HCT116 (cell line): Measurements from ENCODE around the gene PIK3IP1. TPM values are rescaled to one million over a fixed set of nuclear protein-coding genes. Genes with fewer than 3 reads are reported as not detected.

Source experiments
- ATAC-seq: fragments of 200-7000 bp; cut with Tn5 transposase; 2 replicates; pipeline ENCODE4 v1.9.1; 2020; ENCODE audit warnings: mild to moderate bottlenecking, moderate library complexity
- BruUV-seq: library from RNA; stranded (reverse); fragments of 400-500 nt; replicated peaks from 2 replicates; lab custom pipeline; 2021; lab: Mats Ljungman, UMichigan
- CTCF ChIA-PET: fragments of 300-600 bp; sonication (Branson Sonifier 250); formaldehyde crosslinking; loops from one replicate; lab custom pipeline; 2021; ENCODE audit warnings: antibody characterized with exemption; lab: Charles Lee
- POLR2A ChIA-PET: fragments of 300-600, 350-600 bp; sonication (Branson Sonifier 250); formaldehyde crosslinking; loops from one replicate; lab custom pipeline; 2021; ENCODE audit warnings: antibody characterized with exemption; lab: Charles Lee
- RAD21 ChIA-PET, 2 experiments: fragments of 300-600 bp; sonication (Branson Sonifier 250); formaldehyde crosslinking; loops; one replicate each; lab custom pipeline; 2023; ENCODE audit warnings: low total read pairs in 2 of 2; ENCODE audit not compliant: uncharacterized antibody in 2 of 2, unreplicated experiment in 2 of 2, low non-redundant PET in 1 of 2; lab: Charles Lee
- DNase-seq: peaks from one replicate; pipeline ENCODE4 v3.0.0-alpha.2; 2010; ENCODE audit warnings: low read depth, low spot score
- H2AFZ ChIP-seq: fragments of 200-600 bp; shearing (Covaris generic), sonication (generic); 2 replicates; pipeline ENCODE4 v1.6.1; 2017; ENCODE audit warnings: low read depth, mixed run types, mixed read lengths, antibody characterized with exemption, low read length; ENCODE audit not compliant: poor library complexity, severe bottlenecking
- H3K27ac ChIP-seq: 2 replicates; pipeline ENCODE4 v1.5.1; 2012; ENCODE audit warnings: low read depth, low read length
- H3K27me3 ChIP-seq: fragments of 200-600 bp; sonication (generic); 2 replicates; pipeline ENCODE4 v1.6.1; 2016; ENCODE audit warnings: mixed run types, low read length, mixed read lengths; ENCODE audit not compliant: insufficient read depth
- H3K36me3 ChIP-seq, 2 experiments: fragments of 200-500 bp in 1 of 2; fragments of 200-600 bp in 1 of 2; sonication (Bioruptor generic) in 1 of 2; sonication (generic) in 1 of 2; 2 replicates each; pipeline versions ENCODE4 v1.5.1 to v1.6.1; 2014 to 2016; ENCODE audit warnings: low read length in 2 of 2, inconsistent platforms in 1 of 2, mixed read lengths in 1 of 2, mixed run types in 1 of 2; ENCODE audit not compliant: insufficient read depth in 2 of 2, control insufficient read depth in 1 of 2
- H3K4me1 ChIP-seq, 2 experiments: fragments of 200-600 bp in 1 of 2; sonication (generic) in 1 of 2; 2 replicates each; pipeline versions ENCODE4 v1.5.1 to v1.6.1; 2012 to 2017; ENCODE audit warnings: low read length in 2 of 2, inconsistent platforms in 1 of 2, mild to moderate bottlenecking in 1 of 2, mixed read lengths in 1 of 2, mixed run types in 1 of 2, moderate library complexity in 1 of 2; ENCODE audit not compliant: insufficient read depth in 2 of 2, control insufficient read depth in 1 of 2
- H3K4me2 ChIP-seq: fragments of 200-600 bp; sonication (generic); 2 replicates; pipeline ENCODE4 v1.6.1; 2017; ENCODE audit warnings: mixed run types, low read length, mixed read lengths
- H3K4me3 ChIP-seq, 2 experiments: fragments of 200-600 bp in 1 of 2; sonication (generic) in 1 of 2; replicated peaks in 1 of 2; 2 replicates each; pipeline ENCODE4 v1.5.1; 2011 to 2016; ENCODE audit warnings: low read length in 2 of 2, control low read depth in 1 of 2, low read depth in 1 of 2, mild to moderate bottlenecking in 1 of 2, mixed read lengths in 1 of 2, mixed run types in 1 of 2
- H3K79me2 ChIP-seq: fragments of 200-600 bp; sonication (generic); 2 replicates; pipeline ENCODE4 v1.6.1; 2017; ENCODE audit warnings: mild to moderate bottlenecking, mixed run types, low read length, moderate library complexity, mixed read lengths; ENCODE audit not compliant: insufficient read depth
- H3K9ac ChIP-seq: fragments of 200-600 bp; sonication (generic); 2 replicates; pipeline ENCODE4 v1.6.1; 2016; ENCODE audit warnings: low read length, mixed read lengths
- H3K9me2 ChIP-seq: fragments of 200-600 bp; sonication (generic), shearing (Covaris generic); 2 replicates; pipeline ENCODE4 v1.6.1; 2017; ENCODE audit warnings: mixed run types, mild to moderate bottlenecking, moderate library complexity; ENCODE audit not compliant: insufficient read depth
- H3K9me3 ChIP-seq, 2 experiments: fragments of 200-500 bp in 1 of 2; fragments of 200-600 bp in 1 of 2; sonication (Bioruptor generic) in 1 of 2; sonication (generic) in 1 of 2; 2 replicates each; pipeline ENCODE4 v1.6.1; 2014 to 2017; ENCODE audit warnings: low read length in 2 of 2, mixed read lengths in 2 of 2, inconsistent platforms in 1 of 2, low read depth in 1 of 2, mild to moderate bottlenecking in 1 of 2, mixed run types in 1 of 2, moderate library complexity in 1 of 2; ENCODE audit not compliant: control insufficient read depth in 1 of 2, insufficient read depth in 1 of 2
- H4K20me1 ChIP-seq: fragments of 200-600 bp; sonication (generic), shearing (Covaris generic); 2 replicates; pipeline ENCODE4 v1.6.1; 2017; ENCODE audit warnings: mixed run types, mild to moderate bottlenecking, moderate library complexity; ENCODE audit not compliant: insufficient read depth
- ATF3 ChIP-seq: IDR thresholded peaks from 2 replicates; pipeline ENCODE4 v1.6.1; 2012
- CBX3 ChIP-seq: IDR thresholded peaks from 2 replicates; pipeline ENCODE4 v1.6.1; 2012; ENCODE audit warnings: low read depth
- CEBPB ChIP-seq: IDR thresholded peaks from 2 replicates; pipeline ENCODE4 v1.6.1; 2012; ENCODE audit warnings: low read depth
- EGR1 ChIP-seq: IDR thresholded peaks from 2 replicates; pipeline ENCODE4 v1.6.1; 2012; ENCODE audit warnings: low read depth
- ELF1 ChIP-seq: IDR thresholded peaks from 2 replicates; pipeline ENCODE4 v1.6.1; 2012; ENCODE audit warnings: low read depth, borderline replicate concordance
- EZH2 ChIP-seq: fragments of 200-600 bp; sonication (generic); IDR thresholded peaks from 2 replicates; pipeline ENCODE4 v1.6.1; 2017; ENCODE audit warnings: antibody characterized with exemption, mixed run types
- EZH2phosphoT487 ChIP-seq: fragments of 200-600 bp; IDR thresholded peaks from 2 replicates; pipeline ENCODE4 v1.6.1; 2018; ENCODE audit warnings: antibody characterized with exemption, borderline replicate concordance
- FOSL1 ChIP-seq: IDR thresholded peaks from 2 replicates; pipeline ENCODE4 v1.6.1; 2012; ENCODE audit warnings: low read depth
- JUND ChIP-seq: IDR thresholded peaks from 2 replicates; pipeline ENCODE4 v1.6.1; 2012
- MAX ChIP-seq: IDR thresholded peaks from 2 replicates; pipeline ENCODE4 v1.6.1; 2012
- POLR2AphosphoS5 ChIP-seq: IDR thresholded peaks from 2 replicates; pipeline ENCODE4 v1.6.1; 2011; ENCODE audit warnings: mild to moderate bottlenecking, low read depth, low read length, moderate library complexity
- RAD21 ChIP-seq: IDR thresholded peaks from 2 replicates; pipeline ENCODE4 v1.6.1; 2012; ENCODE audit warnings: low read depth, mild to moderate bottlenecking
- REST ChIP-seq: IDR thresholded peaks from 2 replicates; pipeline ENCODE4 v1.6.1; 2012; ENCODE audit warnings: low read depth
- SIN3A ChIP-seq: IDR thresholded peaks from 2 replicates; pipeline ENCODE4 v1.6.1; 2012; ENCODE audit warnings: low read depth
- SP1 ChIP-seq: IDR thresholded peaks from 2 replicates; pipeline ENCODE4 v1.6.1; 2012; ENCODE audit warnings: low read depth
- SRF ChIP-seq: IDR thresholded peaks from 2 replicates; pipeline ENCODE4 v1.6.1; 2012; ENCODE audit warnings: low read depth
- TCF7L2 ChIP-seq: IDR thresholded peaks from 2 replicates; pipeline ENCODE4 v1.7.0; 2011; ENCODE audit warnings: borderline replicate concordance, inconsistent platforms; ENCODE audit not compliant: insufficient read depth, insufficient read length; ENCODE audit errors: extremely low read depth
- ZBTB33 ChIP-seq: IDR thresholded peaks from 2 replicates; pipeline ENCODE4 v1.6.1; 2011; ENCODE audit warnings: mild to moderate bottlenecking, low read length, moderate library complexity; ENCODE audit not compliant: insufficient replicate concordance; ENCODE audit errors: extremely low read depth
- ZFX ChIP-seq: fragments of 450-650 bp; IDR thresholded peaks from 2 replicates; pipeline ENCODE4 v1.6.1; 2017
- ZNF274 ChIP-seq: fragments of 200-500 bp; sonication (Bioruptor generic); IDR thresholded peaks from 2 replicates; pipeline ENCODE4 v1.6.1; 2014; ENCODE audit warnings: mild to moderate bottlenecking, low read depth, low read length, inconsistent platforms
- intact Hi-C: fragments of 100-400 bp; cut with micrococcal nuclease; formaldehyde crosslinking; loops from 2 replicates; pipeline ENCODE4 v1.10.0; 2022
- total RNA-seq: library from RNA; stranded (reverse); gene quantifications from one replicate; pipeline ENCODE4 v1.2.1, GENCODE V29; 2021; ENCODE audit not compliant: unreplicated experiment

Gene PIK3IP1
- total RNA-seq, 1 experiment from 2014 or later = 1.6 TPM

- Histone ChIP-seq H3K27ac (no peak overlapping the region; the same call in 1 of the 2 replicates), H3K9ac (no peak overlapping the region), H3K4me3 (no peak overlapping the region), H2AFZ (no peak overlapping the region), H3K9me3 (no peaks in the 10 kb centered on the region), H3K4me2 (peak overlapping the region; percentile 37), H3K79me2 (no peaks in the 10 kb centered on the region), H3K36me3 (no peaks in the 10 kb centered on the region), H3K27me3 (no peaks in the 10 kb centered on the region), H3K4me1 (peaks cover 27 to 44% of the 10 kb centered on the region in 2 experiments), H3K9me2 (no peaks in the 10 kb centered on the region), H4K20me1 (no peaks in the 10 kb centered on the region)
- ChIA-PET CTCF (interaction anchor here (0.5 to 1.9 kb wide), 6 partner anchors 9 to 80 kb away, joined by 3 to 14 read pairs (median 4); partner anchors contain the start of gene LIMK2), POLR2A (no interaction called here), RAD21 (no interaction called here)
- no peak for ATAC-seq
- intact Hi-C loops = no loop called here
- BruUV-seq = TSS peak; percentile 53
- TF ChIP-seq CBX3 = no peak
- no peak for TF ChIP-seq CEBPB
- no peak for TF ChIP-seq TCF7L2
- TF ChIP-seq ELF1 = no peak
- TF ChIP-seq ATF3 = no peak
- no peak for TF ChIP-seq MAX
- no peak for TF ChIP-seq EZH2
- TF ChIP-seq SRF = no peak
- no peak for TF ChIP-seq SIN3A
- TF ChIP-seq FOSL1 = no peak
- TF ChIP-seq SP1 = no peak
- no peak for TF ChIP-seq EGR1
- TF ChIP-seq ZFX = no peak
- TF ChIP-seq REST = no peak
- TF ChIP-seq EZH2phosphoT487 = no peak
- TF ChIP-seq ZBTB33 = no peak
- no peak for TF ChIP-seq JUND
- no peak for TF ChIP-seq RAD21
- no peak for TF ChIP-seq ZNF274
- no peak for TF ChIP-seq POLR2AphosphoS5
- DNase-seq = no peak
Measured at GRCh38 chr22:31291481-31292235, 630 bp downstream of the PIK3IP1 start.
